ENCODE data around the gene IL36RN.
A peak's percentile ranks its signal among the peaks of the same experiment; 100 is the strongest.

The IL36RN gene

DNA sequence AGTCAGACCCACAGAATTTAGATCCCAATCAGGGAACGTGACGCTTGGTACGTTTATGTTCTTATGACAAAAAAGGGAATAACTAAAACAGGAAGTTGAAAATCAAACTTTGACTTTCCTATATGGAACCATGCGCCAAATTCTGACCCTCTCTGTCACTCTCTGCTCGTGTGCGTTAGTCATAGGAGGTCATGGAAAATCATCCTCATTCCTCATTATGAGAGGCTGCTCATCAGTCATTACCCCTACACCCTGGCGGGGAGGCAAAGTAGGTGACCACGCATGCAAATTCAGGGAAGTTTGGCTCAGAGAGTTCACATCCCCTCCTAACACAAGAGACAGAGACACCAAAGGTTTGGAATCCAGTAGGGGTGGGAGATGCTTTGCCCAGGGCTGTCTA is 24.3 kb downstream of the IL36RN start:
- no peak for DNase-seq (ENCODE audit: low read depth in 2 of 2)
- TF ChIP-seq, protein P1, sequence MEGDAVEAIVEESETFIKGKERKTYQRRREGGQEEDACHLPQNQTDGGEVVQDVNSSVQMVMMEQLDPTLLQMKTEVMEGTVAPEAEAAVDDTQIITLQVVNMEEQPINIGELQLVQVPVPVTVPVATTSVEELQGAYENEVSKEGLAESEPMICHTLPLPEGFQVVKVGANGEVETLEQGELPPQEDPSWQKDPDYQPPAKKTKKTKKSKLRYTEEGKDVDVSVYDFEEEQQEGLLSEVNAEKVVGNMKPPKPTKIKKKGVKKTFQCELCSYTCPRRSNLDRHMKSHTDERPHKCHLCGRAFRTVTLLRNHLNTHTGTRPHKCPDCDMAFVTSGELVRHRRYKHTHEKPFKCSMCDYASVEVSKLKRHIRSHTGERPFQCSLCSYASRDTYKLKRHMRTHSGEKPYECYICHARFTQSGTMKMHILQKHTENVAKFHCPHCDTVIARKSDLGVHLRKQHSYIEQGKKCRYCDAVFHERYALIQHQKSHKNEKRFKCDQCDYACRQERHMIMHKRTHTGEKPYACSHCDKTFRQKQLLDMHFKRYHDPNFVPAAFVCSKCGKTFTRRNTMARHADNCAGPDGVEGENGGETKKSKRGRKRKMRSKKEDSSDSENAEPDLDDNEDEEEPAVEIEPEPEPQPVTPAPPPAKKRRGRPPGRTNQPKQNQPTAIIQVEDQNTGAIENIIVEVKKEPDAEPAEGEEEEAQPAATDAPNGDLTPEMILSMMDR (IDR thresholded peaks at IDR 0.05; ENCODE audit: low read depth, low read length), result no peak
- no peak overlapping the region for H3K4me3 ChIP-seq (replicated peaks in 1 of 2; ENCODE audit: low read depth in 2 of 2, low read length in 2 of 2)

DNA sequence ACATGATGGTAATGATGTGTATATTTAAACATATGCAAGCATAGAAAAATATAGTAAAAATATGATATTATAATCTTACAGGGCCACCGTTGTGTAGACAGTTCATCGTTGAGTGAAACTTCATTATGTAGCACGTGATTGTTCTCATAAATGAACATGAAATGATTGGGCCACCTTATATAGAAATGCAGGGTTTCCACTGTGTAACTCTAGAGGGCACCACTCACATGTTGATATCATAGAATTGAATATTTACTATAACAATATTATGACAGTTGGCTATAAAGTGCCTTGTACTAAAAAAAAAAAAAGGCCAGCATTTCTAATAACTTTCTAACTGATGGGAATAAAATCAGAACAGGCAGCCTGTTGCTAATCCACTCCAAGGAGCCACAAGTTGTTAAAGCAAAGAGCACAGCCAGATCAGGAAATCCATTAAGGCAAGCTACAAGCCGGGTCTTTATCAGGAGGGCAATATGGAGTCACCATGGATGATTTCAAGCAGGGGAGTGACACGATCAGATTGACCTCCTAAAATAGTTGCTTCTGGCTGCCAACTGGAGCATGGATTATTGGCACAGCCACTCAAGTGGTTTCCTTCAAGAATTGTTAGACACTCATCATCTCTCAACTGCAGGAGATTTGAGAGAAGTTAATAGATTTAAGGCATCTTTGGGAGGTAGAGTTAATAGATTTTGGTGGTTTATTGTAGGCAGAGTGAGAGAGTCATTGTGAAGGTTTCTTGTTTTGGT is 25.4 kb downstream of the IL36RN start:
- TF ChIP-seq, protein P1 (IDR thresholded peaks at IDR 0.05; ENCODE audit: low read depth, low read length), result peak; percentile 47
- H3K4me3 ChIP-seq (replicated peaks in 1 of 2; ENCODE audit: low read depth in 2 of 2, low read length in 2 of 2), result no peak overlapping the region
- DNase-seq (ENCODE audit: low read depth in 2 of 2), result peak; percentile 18 to 22

DNA sequence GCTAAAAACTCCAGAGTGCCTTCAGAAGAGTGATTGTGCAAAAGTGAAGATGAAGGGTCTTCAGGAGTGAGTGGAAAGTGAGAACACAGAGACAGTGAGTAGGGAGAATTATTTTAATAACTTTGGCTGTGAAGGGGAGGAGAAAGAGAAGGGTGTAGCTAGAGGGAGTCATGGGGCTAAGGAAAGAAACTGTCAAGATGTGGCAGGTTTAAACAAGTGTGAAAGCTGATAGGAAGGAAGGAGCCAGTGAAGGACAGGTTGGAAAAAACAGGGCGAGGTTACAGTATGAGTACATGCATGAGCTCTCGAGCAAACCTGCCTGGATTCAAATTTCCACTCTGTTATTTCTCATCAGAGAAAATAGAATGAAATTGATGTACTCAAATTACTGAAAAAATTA is 26.5 kb downstream of the IL36RN start:
- no peak for DNase-seq (ENCODE audit: low read depth in 2 of 2)
- no peak overlapping the region for H3K4me3 ChIP-seq (replicated peaks in 1 of 2; ENCODE audit: low read depth in 2 of 2, low read length in 2 of 2)
- TF ChIP-seq, protein P1 (IDR thresholded peaks at IDR 0.05; ENCODE audit: low read depth, low read length), result no peak

- TF ChIP-seq, protein P1 (IDR thresholded peaks at IDR 0.05; ENCODE audit: low read depth, low read length), result no peak
- DNase-seq (ENCODE audit: low read depth in 2 of 2), result no peak
- H3K4me3 ChIP-seq (replicated peaks in 1 of 2; ENCODE audit: low read depth in 2 of 2, low read length in 2 of 2), result no peak overlapping the region
These were observed 29.4 kb downstream of the IL36RN start for GRCh38 chr2:113088213-113088992.

- TF ChIP-seq, protein P1 (IDR thresholded peaks at IDR 0.05; ENCODE audit: low read depth, low read length), result no peak
- no peak for DNase-seq (ENCODE audit: low read depth in 2 of 2)
- no peak overlapping the region for H3K4me3 ChIP-seq (replicated peaks in 1 of 2; ENCODE audit: low read depth in 2 of 2, low read length in 2 of 2)
These were observed 30.9 kb downstream of the IL36RN start for GRCh38 chr2:113089916-113090315.

GRCh38 chr2:113091231-113091896 is 32.4 kb downstream of the IL36RN start:
- TF ChIP-seq, protein P1 (IDR thresholded peaks at IDR 0.05; ENCODE audit: low read depth, low read length), result no peak
- no peak overlapping the region for H3K4me3 ChIP-seq (replicated peaks in 1 of 2; ENCODE audit: low read depth in 2 of 2, low read length in 2 of 2)
- DNase-seq (ENCODE audit: low read depth in 2 of 2), result no peak
